GM18498 (cell line): ENCODE data around the gene SEMA6A.
A peak's percentile ranks its signal among the peaks of the same experiment; 100 is the strongest.

Experiments used
- ATAC-seq: cut with Tn5 transposase; IDR thresholded peaks from one replicate; pipeline ENCODE4 v1.9.1; 2021; ENCODE audit warnings: mild to moderate bottlenecking, moderate library complexity; ENCODE audit not compliant: unreplicated experiment

Gene SEMA6A

GRCh38 chr5:116576053-116576713, 1.6 kb upstream of the SEMA6A start:
- ATAC-seq = peak; percentile 52

DNA sequence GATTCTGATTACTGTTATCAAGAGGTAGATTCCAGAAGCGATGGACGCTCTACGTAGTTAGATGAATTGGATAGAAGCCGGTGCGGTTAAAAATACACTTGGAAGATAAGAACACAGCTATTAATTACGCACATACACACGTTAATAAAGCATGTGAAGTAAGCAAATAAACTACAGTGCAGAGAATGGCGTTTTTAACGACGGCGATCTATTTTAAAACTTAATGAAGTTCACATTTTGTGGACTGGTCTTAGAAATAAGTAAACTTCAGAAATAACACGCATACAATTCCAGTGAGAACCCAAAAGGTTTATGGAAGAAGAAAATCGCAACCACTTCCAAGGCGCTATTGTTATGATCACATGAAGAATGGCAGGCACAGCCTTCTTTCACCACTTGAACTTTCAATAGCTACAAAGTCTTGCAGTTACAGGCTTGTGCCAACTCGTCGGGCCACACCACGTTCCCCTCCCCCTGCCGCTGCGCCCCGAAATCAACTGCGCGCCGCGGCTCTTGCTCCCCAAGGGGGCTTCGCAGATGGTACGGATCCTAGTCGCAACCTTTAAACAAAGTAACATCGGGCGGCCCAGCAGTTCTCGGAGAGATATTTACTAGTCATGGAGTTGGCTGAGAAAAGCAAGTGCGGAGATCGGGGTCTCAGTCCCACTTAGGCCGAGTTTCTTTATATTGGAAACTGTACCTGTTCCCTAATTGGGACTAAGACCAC, 866 bp upstream of the SEMA6A start:
- peak; percentile 4 for ATAC-seq

DNA sequence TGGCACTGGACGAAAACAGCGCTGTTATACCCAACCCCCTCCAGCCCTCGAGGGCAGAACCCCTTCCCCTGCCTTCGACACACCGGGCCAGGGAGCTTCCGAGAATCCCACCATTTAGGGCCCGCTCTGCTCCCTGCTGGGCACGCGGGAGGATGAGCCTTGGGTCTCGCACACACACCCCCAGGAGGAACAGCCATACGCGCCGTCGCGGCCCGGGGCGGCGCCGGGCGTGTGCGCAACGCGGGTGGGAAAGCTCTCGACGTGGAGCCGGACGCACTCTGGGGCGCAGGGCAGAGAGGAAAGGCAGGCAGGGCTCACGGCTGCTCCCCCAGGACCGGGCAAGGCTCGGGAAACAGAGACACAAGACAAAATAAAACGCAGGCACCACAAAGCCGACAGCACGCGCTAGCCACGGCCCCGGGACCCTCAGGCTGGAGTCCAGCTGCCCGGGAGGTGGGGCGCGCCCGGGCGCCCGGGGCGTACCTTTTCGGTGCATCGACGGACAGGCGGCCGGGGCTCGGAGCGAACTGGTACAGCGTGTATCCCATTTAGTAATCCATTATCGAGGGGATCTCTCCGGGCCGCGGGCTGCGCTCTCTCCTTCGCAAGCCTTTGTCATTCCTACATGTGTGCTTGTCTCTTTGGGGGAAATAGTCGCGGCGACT, 789 bp downstream of the SEMA6A start:
- ATAC-seq = no peak

GRCh38 chr5:116573279-116573701, 1.3 kb downstream of the SEMA6A start:
- no peak for ATAC-seq

DNA sequence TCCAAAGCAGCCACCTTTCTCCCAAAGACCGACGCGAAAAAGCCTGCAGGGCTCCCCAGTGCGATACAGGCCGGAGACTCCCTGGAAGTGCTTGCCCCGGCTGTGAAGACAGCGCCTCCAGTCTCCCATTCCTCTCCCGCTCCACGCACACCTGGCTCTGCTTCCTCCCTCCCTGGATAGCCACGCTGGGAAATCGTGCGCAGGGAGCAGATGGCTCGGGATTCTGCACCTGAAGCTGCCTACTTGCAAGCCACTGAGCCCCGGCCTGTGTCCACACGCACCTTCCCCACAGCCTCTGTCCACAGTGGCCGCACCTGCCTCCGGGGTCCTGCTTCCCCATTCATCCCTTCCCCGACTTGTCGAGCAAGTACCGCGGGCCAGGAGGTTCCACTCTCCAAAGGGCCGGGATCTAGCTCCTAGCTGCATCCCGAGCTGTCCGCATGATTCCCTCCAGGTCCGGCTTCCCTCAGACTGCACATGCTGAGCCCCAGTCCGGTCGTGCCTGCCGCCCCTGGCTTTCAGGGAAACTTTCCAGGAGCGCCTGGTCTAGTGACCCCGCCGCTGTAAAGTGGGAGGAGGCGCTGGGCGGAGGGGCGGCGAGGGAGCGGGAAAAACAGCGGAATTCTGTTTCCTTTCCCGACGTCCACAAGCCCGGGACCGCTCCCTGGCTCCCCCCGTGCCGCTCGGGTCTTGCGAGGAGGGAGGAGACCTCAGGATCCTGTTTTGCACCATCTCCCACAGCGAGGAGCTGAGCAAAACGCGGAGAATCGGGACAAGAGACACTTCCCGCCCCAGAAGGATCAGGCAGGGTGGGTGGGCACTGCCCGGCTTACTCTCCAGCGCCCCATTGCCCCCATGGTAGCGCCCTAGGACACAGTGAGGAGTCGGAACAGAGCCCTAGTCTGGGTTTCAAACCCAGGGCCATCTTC, 2.0 kb downstream of the SEMA6A start:
- no peak for ATAC-seq

DNA sequence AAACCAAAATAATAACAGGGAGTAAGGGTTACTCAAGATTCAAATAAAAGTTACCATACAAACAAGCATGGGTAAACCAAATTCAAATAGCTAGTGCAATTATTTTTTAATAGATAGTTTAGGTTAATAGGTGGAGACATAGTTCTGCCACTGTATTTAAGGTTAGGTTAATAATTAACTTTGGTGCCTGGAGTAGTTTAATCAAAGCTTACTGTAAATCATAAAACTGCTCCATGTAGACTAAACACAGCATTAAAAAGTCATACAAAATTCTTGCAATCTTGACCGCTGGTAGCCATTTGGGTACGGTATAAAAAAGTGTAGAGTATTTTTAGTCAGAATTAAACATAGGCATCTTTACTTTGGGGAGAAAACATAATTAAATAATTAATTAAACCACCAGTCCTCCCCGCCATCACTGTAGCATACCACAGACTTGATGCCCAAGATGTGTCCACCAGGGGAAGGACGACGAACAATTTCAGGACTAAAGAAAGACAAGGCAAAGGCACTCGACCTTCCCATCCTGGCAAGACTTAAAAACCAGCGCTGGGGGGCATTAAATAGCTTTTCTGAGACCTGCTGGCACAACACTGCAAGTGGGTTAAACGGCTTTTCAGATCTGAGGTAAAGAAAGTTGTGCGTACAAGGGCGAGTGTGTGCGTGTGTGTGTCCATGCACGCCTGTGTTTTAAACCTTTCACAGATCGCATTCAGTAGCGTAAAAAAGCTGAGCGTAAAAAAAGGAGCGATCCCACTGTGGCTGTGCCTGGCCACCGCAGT, 2.9 kb downstream of the SEMA6A start:
- no peak for ATAC-seq

- no peak for ATAC-seq
Measured at GRCh38 chr5:116569999-116570398, 4.6 kb downstream of the SEMA6A start.

DNA sequence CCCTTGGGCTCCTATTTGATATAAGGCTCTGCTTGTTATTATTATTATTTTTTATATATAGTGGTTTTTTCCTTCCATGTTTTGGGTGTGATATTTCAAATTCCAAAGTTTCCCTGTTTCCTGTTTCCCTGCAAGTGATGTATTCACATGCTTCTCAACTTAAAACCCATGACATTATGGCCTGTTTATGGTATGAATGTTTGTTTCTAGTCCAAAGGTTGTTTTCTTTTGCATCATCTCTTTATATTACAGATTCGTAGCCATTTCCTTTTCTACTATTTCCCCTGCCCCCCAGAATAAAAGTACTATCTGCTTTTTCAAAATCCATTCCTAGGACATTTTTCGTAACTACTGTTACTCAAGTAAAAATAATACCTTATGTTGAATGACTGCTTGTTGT, 7.5 kb downstream of the SEMA6A start:
- no peak for ATAC-seq

DNA sequence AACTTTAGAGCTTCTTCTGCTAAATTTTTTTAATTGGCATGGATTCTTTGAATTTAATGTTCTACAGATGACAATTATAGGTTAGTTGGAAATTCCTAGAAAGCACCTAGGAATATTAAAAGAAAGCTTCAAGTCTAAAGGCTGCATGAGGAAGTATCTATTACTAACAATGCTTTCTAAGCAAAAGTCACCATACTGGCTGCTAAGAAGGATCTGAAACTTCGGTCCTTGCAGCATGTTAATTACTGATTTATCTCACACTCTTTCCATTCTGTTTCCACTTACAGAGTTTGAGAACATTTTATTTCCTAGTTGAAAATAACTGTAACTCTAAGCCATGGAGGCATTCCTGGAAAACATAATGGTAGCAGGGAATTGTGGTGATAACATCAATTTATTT, 8.4 kb downstream of the SEMA6A start:
- ATAC-seq = peak; percentile 84

- no peak for ATAC-seq
Measured at GRCh38 chr5:116564756-116565490, 9.7 kb downstream of the SEMA6A start.

DNA sequence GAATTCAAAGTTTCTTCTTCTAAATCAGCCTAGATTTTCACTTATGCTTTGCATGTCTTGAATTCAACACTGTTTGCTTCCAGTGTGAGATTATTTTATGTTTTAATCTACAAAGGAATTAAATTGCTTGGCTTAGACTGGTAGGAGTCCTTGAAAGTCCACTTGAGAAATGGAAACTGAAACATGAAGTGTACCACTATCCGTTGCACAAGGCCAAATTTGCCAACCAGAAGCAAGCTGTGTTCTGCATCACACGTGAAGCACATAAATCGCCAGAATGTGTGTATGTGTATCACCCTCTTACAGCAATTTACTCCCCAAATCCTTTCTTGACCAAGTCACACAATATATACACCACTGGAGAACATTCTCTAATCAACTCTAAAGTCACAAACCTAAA, 10.3 kb downstream of the SEMA6A start:
- ATAC-seq = no peak

DNA sequence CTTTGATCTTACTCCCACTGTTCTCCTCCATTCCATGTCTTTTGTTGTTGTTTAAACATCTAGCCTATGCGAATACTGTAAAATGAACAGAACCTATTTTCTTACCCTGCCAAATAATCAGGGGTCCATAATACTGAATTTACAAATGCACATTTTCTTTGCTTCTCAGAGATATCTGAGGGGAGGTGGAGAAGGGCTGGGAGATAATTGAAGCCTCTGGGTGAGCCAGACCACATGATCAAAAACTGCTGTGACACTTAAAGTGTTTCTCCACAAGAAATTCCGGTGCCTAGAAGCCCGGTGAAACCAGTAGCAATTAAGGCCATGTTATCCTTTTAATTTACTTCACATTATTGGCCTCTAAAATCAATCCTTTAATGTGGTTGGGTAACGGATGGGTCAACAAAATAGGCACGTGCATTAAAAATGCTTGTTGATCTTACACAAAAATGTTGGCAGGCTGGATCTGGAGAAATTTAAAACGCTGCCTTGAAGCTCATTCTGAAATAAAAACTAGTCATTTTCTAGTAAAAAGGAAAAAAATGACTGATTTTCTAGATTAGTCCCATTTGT, 10.8 kb downstream of the SEMA6A start:
- no peak for ATAC-seq

DNA sequence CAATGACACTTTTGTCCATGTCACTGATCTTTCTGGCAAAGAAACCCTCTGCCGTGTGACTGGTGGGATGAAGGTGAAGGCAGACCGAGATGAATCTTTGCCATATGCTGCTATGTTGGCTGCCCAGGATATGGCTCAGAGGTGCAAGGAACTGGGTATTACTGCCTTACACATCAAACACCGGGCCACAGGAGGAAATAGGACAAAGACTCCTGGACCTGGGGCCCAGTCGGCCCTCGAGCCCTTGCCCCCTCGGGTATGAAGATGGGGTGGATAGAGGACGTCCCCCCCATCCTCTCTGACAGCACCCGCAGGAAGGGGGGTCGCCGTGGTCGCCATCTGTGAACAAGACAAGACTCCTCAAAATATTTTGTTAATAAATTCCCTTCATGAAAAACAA, 12.0 kb downstream of the SEMA6A start:
- no peak for ATAC-seq

DNA sequence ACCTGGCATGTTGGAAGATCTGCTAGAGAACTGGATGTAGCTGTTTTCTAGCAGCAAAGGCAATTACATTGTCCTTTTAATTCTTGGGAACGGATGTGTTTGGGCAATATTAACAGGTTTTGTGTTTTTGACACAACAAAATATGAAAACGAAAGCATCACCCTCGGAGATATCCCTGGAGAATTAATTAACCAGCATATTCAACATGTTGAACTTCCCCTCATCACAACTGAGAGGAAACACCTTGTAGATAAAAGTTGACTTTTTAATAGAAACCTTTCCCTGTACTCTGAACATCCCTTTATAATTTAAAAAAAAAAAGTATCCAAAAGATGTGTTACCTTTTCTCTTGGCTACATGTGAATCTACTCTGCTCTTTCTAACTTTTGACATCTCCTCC, 13.0 kb downstream of the SEMA6A start:
- no peak for ATAC-seq

DNA sequence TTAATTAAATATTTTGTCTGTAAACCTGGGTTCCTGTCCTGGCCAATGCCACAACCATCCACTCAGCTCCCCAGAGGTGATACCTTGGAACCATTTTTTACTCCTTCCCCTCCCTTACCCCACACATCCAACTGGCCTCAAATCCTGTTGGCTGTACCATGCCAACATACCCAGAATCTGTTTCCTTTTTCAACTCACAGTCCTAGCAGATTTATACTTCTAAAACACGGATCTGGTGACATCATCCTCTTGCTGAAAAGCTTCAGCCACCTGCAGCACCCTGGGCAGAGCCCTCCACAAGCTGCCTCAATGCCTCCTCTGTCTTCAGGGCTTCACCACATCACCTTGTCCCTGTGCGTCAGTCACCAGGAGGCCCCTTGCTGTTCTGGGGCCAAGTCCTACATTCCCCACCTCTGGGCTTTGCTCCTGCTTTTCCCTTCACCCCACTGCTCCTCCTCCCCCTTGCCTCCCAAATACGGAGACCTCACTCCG, 14.9 kb downstream of the SEMA6A start:
- ATAC-seq = no peak

GRCh38 chr5:116559239-116559638, 15.4 kb downstream of the SEMA6A start:
- ATAC-seq = no peak

DNA sequence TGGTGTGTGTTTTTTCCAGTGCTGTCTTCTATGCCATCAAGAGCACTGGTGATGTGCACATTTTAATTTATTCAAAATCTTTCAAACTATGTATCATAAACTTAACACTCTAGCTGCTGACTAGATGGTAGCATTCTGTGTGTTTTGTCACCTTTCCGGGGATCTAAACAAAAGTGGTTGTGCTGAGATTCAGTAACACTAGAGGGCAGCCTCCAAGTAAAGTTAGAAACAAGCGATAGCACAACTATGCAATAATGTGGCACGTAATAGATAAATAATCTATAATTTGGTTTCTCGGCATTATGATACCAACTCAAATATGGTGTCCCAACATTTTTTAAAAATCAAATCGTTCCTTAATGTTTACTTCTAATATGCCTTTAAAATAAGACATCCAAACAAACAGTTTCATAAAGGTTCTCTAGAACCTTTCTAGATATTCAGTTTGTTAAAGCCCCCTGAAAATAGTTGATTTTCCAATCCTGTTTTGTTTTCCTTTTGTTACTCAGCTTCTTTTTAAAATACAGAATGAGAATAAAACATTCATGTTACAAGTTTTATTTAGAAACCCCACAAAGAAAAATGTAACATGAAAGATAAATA, 16.9 kb downstream of the SEMA6A start:
- ATAC-seq = peak; percentile 65

- no peak for ATAC-seq
Measured at GRCh38 chr5:116554764-116555163, 19.9 kb downstream of the SEMA6A start.

DNA sequence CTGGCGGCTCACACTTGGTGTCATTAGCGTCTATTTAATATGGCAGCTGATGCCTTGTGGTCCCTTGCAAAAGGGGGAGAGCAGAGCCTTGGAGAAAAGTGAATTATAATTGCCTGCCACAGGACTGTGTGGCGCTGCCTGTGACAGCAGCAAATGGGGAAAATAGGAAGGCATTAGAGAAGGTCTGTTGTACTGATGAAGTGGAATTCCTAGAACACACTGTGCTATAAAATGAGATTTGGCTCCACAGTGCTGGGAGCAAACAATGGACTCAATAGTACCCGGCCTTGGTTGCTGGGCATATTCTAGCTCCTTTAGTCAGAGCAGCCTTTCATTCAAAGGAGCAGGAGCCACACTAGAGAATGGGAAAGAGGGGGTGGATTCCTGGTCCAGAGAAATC, 21.3 kb downstream of the SEMA6A start:
- no peak for ATAC-seq
